Upper lobe of left lung (tissue), 6 donors: ENCODE data around the gene CLTCL1. TPM values are rescaled to one million over a fixed set of nuclear protein-coding genes. Genes with fewer than 3 reads are reported as not detected.
"Not testable (repeated sequence)": the region's sequence is repeated elsewhere in the genome, so short reads cannot be mapped to it uniquely, and the experiment has no call there.

Source experiments
- ATAC-seq, 2 donors: fragments of 200-7000 bp; cut with Tn5 transposase; one replicate each; pipeline ENCODE4 v1.9.1; 2022; ENCODE audit warnings: mild to moderate bottlenecking in 2 of 2, moderate library complexity in 2 of 2; ENCODE audit not compliant: low FRiP score in 2 of 2
- DNase-seq, 2 donors: peaks; one replicate each; pipeline ENCODE4 v3.0.0-alpha.2; 2019 to 2020
- H3K27ac ChIP-seq, 4 donors: fragments of 200-600 bp; sonication (generic); one replicate each; pipeline ENCODE4 v1.5.1; 2016 to 2019
- H3K27me3 ChIP-seq, 4 donors: fragments of 200-600 bp; sonication (generic); one replicate each; pipeline ENCODE4 v1.5.1; 2017 to 2019
- H3K36me3 ChIP-seq, 4 donors: fragments of 200-600 bp; sonication (generic); one replicate each; pipeline ENCODE4 v1.5.1; 2016 to 2019
- H3K4me1 ChIP-seq, 4 donors: fragments of 200-600 bp; sonication (generic); one replicate each; pipeline ENCODE4 v1.5.1; 2018 to 2019
- H3K4me3 ChIP-seq, 4 donors: fragments of 200-600 bp; sonication (generic); one replicate each; pipeline ENCODE4 v1.5.1; 2017 to 2019; ENCODE audit warnings: mild to moderate bottlenecking in 2 of 4, moderate library complexity in 1 of 4
- H3K9me3 ChIP-seq, 4 donors: fragments of 200-600 bp; sonication (generic); one replicate each; pipeline ENCODE4 v1.5.1; 2018 to 2019
- CTCF ChIP-seq, 6 experiments: fragments of 450-650 bp in 4 of 6; fragments of 200-600 bp in 2 of 6; sonication (generic) in 2 of 6; IDR thresholded peaks; one replicate each; pipeline ENCODE4 v1.5.1; 2016 to 2019; ENCODE audit warnings: antibody characterized with exemption in 6 of 6
- EP300 ChIP-seq, 4 donors: sonication (generic); formaldehyde crosslinking; IDR thresholded peaks; one replicate each; pipeline ENCODE4 v1.5.1; 2017; ENCODE audit warnings: antibody characterized with exemption in 4 of 4, control low read depth in 2 of 4
- POLR2A ChIP-seq, 4 donors: fragments of 450-650 bp; IDR thresholded peaks; one replicate each; pipeline ENCODE4 v1.5.1; 2016 to 2017; ENCODE audit warnings: antibody characterized with exemption in 4 of 4, mild to moderate bottlenecking in 2 of 4
- POLR2AphosphoS5 ChIP-seq, 2 donors: sonication (generic); formaldehyde crosslinking; IDR thresholded peaks; one replicate each; pipeline ENCODE4 v1.5.1; 2017; ENCODE audit warnings: antibody characterized with exemption in 2 of 2
- WGBS, 2 donors: methylation state at CpG; one replicate each; pipeline ENCODE4 v1.1.5; 2017 to 2018; 5-methylcytosine and 5-hydroxymethylcytosine counted together
- total RNA-seq, 6 donors: library from RNA; depleted of rRNA in 4 of 6; stranded (reverse); fragments of >200 nt in 4 of 6; gene quantifications; one replicate each; pipeline versions ENCODE4 v1.1.0 to v1.2.1, GENCODE V29; 2016 to 2021
- donor health status: DM: no; HTN: no; CAD: no; lungs with moderate emphysema.
- donor health status: DM: no; HTN: yes; CAD: no; lungs with severe emphysema.

CLTCL1 gene
- total RNA-seq, 6 donors from 2014 or later, result 3.0 to 14.7 (median 6.0) TPM

- no peak for ATAC-seq
- WGBS, 2 donors, result 93 to 100% methylated on average over 2 of the region's 2 CpGs
- TF ChIP-seq POLR2A (IDR thresholded peaks at IDR 0.05) (no peak), EP300 (IDR thresholded peaks at IDR 0.05) (no peak), CTCF (IDR thresholded peaks at IDR 0.05) (no peak), POLR2AphosphoS5 (IDR thresholded peaks at IDR 0.05) (no peak)
These were observed 25.7 kb downstream of the CLTCL1 start for GRCh38 chr22:19265779-19266178.

GRCh38 chr22:19260804-19261203, 30.7 kb downstream of the CLTCL1 start:
- Histone ChIP-seq H3K4me1 (peaks cover 0 to 10% (median 3%) of the 10 kb centered on the region in 4 donors), H3K36me3 (no peaks in the 10 kb centered on the region), H3K9me3 (peaks cover 0 to 1% (median under 1%) of the 10 kb centered on the region in 4 donors), H3K27me3 (no peaks in the 10 kb centered on the region), H3K27ac (no peak overlapping the region), H3K4me3 (no peak overlapping the region)
- TF ChIP-seq EP300 (IDR thresholded peaks at IDR 0.05) (no peak), POLR2AphosphoS5 (IDR thresholded peaks at IDR 0.05) (no peak), POLR2A (IDR thresholded peaks at IDR 0.05) (no peak)
- no peak for ATAC-seq
- DNase-seq, result no peak
- WGBS, 2 donors, result 78 to 94% methylated on average over 6 of the region's 6 CpGs

More at GRCh38 chr22:19265779-19266178, 25.7 kb downstream of the CLTCL1 start:
- Histone ChIP-seq H3K36me3 (no peaks in the 10 kb centered on the region), H3K9me3 (peaks cover 5 to 12% (median 10%) of the 10 kb centered on the region in 4 donors), H3K27ac (no peak overlapping the region), H3K27me3 (no peaks in the 10 kb centered on the region), H3K4me1 (no peaks in the 10 kb centered on the region), H3K4me3 (no peak overlapping the region)
- no peak for DNase-seq

- 83 to 93% methylated on average over 6 of the region's 6 CpGs for WGBS, 2 donors
- Histone ChIP-seq H3K4me3 (no peak overlapping the region), H3K9me3 (no peaks in the 10 kb centered on the region), H3K27ac (peak overlapping the region in 3 of 4 donors; percentile 37 to 75 (median 73)), H3K27me3 (no peaks in the 10 kb centered on the region), H3K36me3 (no peaks in the 10 kb centered on the region), H3K4me1 (peaks cover 0 to 10% (median 3%) of the 10 kb centered on the region in 4 donors)
- DNase-seq, result no peak
- ATAC-seq, result no peak
- no peak for TF ChIP-seq EP300 (IDR thresholded peaks at IDR 0.05)
- no peak for TF ChIP-seq CTCF (IDR thresholded peaks at IDR 0.05)
- no peak for TF ChIP-seq POLR2A (IDR thresholded peaks at IDR 0.05)
- TF ChIP-seq POLR2AphosphoS5 (IDR thresholded peaks at IDR 0.05), result no peak
These were observed 31.3 kb downstream of the CLTCL1 start for GRCh38 chr22:19260194-19260593.

- not testable (repeated sequence) for H3K4me1 ChIP-seq, H3K9me3 ChIP-seq, H3K36me3 ChIP-seq, DNase-seq, H3K4me3 ChIP-seq, H3K27me3 ChIP-seq, H3K27ac ChIP-seq, ATAC-seq
- WGBS, 2 donors, result 92 to 95% methylated on average over 4 of the region's 4 CpGs
These were observed 32.6 kb downstream of the CLTCL1 start for GRCh38 chr22:19258968-19259288.

- Histone ChIP-seq H3K4me1 (peaks cover 0 to 10% (median 3%) of the 10 kb centered on the region in 4 donors), H3K9me3 (no peaks in the 10 kb centered on the region), H3K4me3 (no peak overlapping the region), H3K27ac (no peak overlapping the region), H3K36me3 (peaks cover 0 to 3% (median 0%) of the 10 kb centered on the region in 4 donors), H3K27me3 (no peaks in the 10 kb centered on the region)
- no peak for DNase-seq
- ATAC-seq, result no peak
- WGBS, 2 donors, result 93 to 100% methylated on average over 6 to 7 of the region's 7 CpGs
- TF ChIP-seq CTCF (IDR thresholded peaks at IDR 0.05), result no peak
- TF ChIP-seq EP300 (IDR thresholded peaks at IDR 0.05), result no peak
- no peak for TF ChIP-seq POLR2A (IDR thresholded peaks at IDR 0.05)
- TF ChIP-seq POLR2AphosphoS5 (IDR thresholded peaks at IDR 0.05), result no peak
These were observed 33.1 kb downstream of the CLTCL1 start for GRCh38 chr22:19258371-19258770.

- H3K9me3 ChIP-seq, H3K27ac ChIP-seq, H3K27me3 ChIP-seq, H3K4me3 ChIP-seq, H3K36me3 ChIP-seq, DNase-seq, ATAC-seq, H3K4me1 ChIP-seq: not testable (repeated sequence)
- 93 to 96% methylated on average over 8 of the region's 8 CpGs for WGBS, 2 donors
These were observed 35.2 kb downstream of the CLTCL1 start for GRCh38 chr22:19256362-19256761.
